GM12873 (cell line): Measurements from ENCODE around the gene HNMT.

Experiments used
- TF ChIP-seq, protein P1 (sequence below): IDR thresholded peaks from 2 replicates; pipeline ENCODE4 v1.5.1; 2012; ENCODE audit warnings: low read depth, mild to moderate bottlenecking, moderate library complexity, low read length, control low read depth; ENCODE audit not compliant: insufficient read depth; ENCODE audit errors: missing control alignments

The HNMT gene

DNA sequence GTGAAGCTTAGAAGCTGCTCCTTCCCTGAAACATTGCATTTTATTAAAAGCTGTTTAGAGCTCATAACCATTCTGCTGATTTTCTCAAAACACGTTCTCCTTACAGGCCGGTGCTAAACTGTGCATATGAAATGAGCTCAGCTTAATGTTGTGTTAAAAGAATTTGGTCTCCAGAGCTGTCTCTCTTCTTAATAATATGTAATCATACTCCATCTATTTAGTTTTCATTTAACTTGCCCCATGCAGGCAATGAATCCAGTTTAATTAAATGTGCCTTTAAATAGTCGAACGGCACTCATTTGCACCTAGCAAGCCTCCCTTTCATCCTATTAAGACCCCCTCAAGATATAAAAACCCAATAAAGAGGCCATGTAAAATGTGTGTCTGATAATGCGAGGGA is 76.3 kb downstream of the HNMT start:
- TF ChIP-seq, protein P1, sequence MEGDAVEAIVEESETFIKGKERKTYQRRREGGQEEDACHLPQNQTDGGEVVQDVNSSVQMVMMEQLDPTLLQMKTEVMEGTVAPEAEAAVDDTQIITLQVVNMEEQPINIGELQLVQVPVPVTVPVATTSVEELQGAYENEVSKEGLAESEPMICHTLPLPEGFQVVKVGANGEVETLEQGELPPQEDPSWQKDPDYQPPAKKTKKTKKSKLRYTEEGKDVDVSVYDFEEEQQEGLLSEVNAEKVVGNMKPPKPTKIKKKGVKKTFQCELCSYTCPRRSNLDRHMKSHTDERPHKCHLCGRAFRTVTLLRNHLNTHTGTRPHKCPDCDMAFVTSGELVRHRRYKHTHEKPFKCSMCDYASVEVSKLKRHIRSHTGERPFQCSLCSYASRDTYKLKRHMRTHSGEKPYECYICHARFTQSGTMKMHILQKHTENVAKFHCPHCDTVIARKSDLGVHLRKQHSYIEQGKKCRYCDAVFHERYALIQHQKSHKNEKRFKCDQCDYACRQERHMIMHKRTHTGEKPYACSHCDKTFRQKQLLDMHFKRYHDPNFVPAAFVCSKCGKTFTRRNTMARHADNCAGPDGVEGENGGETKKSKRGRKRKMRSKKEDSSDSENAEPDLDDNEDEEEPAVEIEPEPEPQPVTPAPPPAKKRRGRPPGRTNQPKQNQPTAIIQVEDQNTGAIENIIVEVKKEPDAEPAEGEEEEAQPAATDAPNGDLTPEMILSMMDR, result no peak

DNA sequence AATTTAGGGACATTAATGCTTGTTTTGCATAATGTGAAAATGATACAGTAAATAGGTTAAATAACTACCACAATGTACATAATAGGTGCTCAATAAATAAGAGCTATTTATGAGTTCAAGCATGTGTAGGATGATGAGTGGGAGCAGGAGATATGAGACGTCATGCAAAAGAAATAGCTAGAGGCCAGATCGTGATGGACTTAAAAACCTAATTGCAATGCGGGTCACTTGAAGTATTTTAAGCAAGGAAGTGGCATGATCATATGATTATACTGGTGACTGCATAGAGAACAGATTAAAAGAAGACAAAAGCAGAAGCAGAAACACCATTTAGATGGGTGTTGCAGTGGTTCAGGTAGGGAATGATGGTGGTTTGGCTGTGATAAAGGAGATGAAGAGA is 78.0 kb downstream of the HNMT start:
- TF ChIP-seq, protein P1, result no peak

DNA sequence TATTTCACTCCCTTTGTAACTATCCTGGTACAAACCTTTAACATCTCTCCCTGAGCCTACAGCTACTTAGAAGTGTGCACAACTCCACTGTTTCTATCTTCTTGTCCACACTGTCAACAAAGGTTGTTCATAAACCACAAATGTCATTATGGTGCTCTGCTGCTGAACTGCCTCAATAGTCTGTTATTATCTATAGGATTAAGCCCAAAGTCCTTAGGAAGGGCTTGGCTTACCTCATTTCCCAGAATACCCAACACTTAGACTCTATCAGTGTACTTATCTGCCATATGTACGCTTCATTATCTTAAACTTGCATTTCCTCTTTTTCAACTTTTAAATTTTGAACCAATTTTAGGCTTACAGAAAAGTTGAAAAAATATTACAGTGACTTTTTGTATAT is 94.2 kb downstream of the HNMT start:
- TF ChIP-seq, protein P1, result no peak

DNA sequence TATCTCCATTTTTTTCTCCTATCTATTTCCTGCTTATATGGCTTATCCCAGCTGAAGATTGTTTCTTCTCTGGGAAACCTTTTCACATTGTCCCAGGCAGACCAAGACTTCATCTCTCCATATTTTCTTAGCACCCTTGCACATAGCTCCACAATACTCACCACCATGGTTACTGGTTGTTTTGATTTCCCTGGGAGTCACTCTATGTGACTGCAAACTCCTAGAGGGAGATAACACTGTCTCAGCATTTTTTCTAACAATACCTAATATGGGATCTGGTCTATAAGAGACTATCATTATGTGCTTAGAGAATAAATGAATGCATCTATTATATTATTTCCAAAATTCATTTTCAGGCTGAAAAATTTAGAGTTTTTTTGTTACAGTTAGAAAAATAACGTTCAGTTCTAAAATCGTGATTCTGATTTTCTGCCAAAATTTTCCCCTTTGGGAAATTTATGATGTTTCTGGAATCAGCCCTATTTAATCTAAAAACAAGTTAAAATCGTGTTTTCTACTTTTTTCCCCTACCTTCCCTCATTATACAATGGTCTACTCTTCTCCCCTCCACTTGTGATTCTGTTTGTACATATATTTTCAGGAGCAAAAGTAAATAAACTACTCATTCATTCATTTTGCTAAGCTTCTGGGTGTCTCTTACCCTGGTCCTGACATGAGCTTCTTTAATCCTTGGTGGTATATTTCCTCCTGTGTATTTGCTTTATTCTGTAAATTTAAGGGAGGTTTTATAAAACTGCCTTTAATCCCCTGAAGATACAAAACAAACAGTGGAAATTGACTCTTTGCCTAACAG is 95.4 kb downstream of the HNMT start:
- TF ChIP-seq, protein P1, result no peak

DNA sequence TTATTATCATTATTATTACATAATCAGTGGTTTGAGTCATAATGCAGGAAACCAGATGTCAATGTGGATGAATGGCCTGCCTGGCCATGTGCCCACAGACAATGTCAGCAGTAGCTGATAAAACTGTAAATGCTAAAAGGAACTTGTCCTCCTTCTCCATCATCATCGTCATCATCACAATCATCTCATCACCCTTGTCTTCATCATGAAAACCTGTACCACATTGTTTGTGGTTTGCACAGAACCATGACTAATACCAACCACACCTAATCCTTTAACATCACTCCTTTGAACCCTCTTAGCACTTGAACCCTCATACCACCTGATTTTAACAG is 96.0 kb downstream of the HNMT start:
- TF ChIP-seq, protein P1, result no peak

DNA sequence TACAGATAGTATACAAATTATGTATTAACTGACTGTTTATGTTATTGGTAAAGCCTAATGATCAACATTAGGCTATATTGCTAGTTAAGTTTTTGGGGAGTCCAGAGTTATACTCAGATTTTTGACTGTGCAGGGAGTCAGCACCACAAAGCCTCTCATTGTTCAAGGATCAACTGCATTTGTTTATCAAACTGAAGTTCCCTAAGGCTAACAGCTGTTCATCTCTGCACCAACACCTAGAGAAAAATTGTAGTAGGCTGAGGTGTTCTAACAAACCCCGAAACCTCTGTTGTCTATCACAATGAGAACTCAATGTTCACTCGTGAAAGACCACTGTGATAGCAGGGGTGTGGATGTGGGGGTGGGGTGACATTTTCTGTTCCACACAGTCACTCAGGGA is 97.7 kb downstream of the HNMT start:
- TF ChIP-seq, protein P1, result no peak

DNA sequence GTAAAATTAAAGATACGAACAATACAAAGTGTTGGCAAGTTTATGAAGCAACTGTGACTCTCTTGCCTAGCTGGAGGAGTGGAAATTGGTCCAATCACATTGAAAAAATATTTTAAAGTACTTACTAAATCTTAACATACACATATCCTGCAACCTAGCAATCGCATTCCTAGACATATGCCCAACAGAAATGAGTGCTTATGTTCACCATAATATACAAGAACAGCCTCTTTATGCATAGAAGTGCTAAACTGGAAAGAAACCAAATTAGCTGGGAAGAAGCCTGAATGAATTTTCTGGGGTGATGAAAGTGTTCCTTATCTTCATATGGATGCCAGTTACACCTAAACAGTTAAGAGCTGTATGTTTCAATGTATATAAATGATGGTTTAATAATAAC is 98.9 kb downstream of the HNMT start:
- TF ChIP-seq, protein P1, result no peak
